RWPE1 (cell line): ENCODE measurements around the gene EFCAB5.
"Not testable (repeated sequence)": the region's sequence is repeated elsewhere in the genome, so short reads cannot be mapped to it uniquely, and the experiment has no call there.

Experiments used
- CTCF ChIA-PET: fragments of 350-600 bp; sonication (Branson Sonifier 250); formaldehyde crosslinking; extraction: SDS; loops from one replicate; lab custom pipeline; 2021; lab: Yijun Ruan, JAX
- POLR2A ChIA-PET: fragments of 400-600 bp; formaldehyde crosslinking; extraction: SDS; loops from one replicate; lab custom pipeline; 2020; ENCODE audit warnings: antibody characterized with exemption; ENCODE audit not compliant: low non-redundant PET; lab: Yijun Ruan, JAX
- DNase-seq: peaks from one replicate; pipeline ENCODE4 v3.0.0; 2012; ENCODE audit warnings: low spot score
- H3K27ac ChIP-seq: fragments of 450-650 bp; 2 replicates; pipeline ENCODE4 v1.5.1; 2017
- CTCF ChIP-seq: fragments of 450-650 bp; conservative IDR thresholded peaks from 2 replicates; pipeline ENCODE4 v1.5.1; 2017; ENCODE audit warnings: low read depth, mild to moderate bottlenecking

Gene EFCAB5

GRCh38 chr17:29982991-29983653, 41.7 kb downstream of the EFCAB5 start:
- no peak overlapping the region for H3K27ac ChIP-seq
- no peak for TF ChIP-seq CTCF
- POLR2A ChIA-PET = no interaction called here
- CTCF ChIA-PET = no interaction called here
- DNase-seq = no peak

- no peak for TF ChIP-seq CTCF
- no peak for DNase-seq
- CTCF ChIA-PET = no interaction called here
- H3K27ac ChIP-seq = no peak overlapping the region
- POLR2A ChIA-PET = no interaction called here
These were observed 55.0 kb downstream of the EFCAB5 start for GRCh38 chr17:29996458-29996857.

GRCh38 chr17:30000001-30000754, 58.7 kb downstream of the EFCAB5 start:
- H3K27ac ChIP-seq = no peak overlapping the region
- CTCF ChIA-PET = interaction anchor here (0.7 to 1.8 kb wide), 3 partner anchors 69 to 678 kb away, joined by 3 to 5 read pairs (median 3); no protein-coding TSS in a partner anchor
- POLR2A ChIA-PET = no interaction called here
- no peak for DNase-seq
- TF ChIP-seq CTCF = no peak; the same call in 1 of the 2 replicates

- no peak for TF ChIP-seq CTCF
- ChIA-PET CTCF (interaction anchor here (0.6 to 0.8 kb wide), 3 partner anchors 80 to 678 kb away, joined by 3 read pairs; no protein-coding TSS in a partner anchor), POLR2A (no interaction called here)
- DNase-seq = no peak
- H3K27ac ChIP-seq = no peak overlapping the region
These were observed 59.4 kb downstream of the EFCAB5 start for GRCh38 chr17:30000755-30001257.

GRCh38 chr17:30002088-30002487, 60.7 kb downstream of the EFCAB5 start:
- H3K27ac ChIP-seq = no peak overlapping the region
- DNase-seq = no peak
- ChIA-PET CTCF (no interaction called here), POLR2A (no interaction called here)
- TF ChIP-seq CTCF = no peak

- H3K27ac ChIP-seq = no peak overlapping the region
- TF ChIP-seq CTCF = no peak
- peak; percentile 18 for DNase-seq
- POLR2A ChIA-PET = no interaction called here
- CTCF ChIA-PET = no interaction called here
These were observed 64.4 kb downstream of the EFCAB5 start for GRCh38 chr17:30005709-30006320.

- DNase-seq, CTCF ChIA-PET, H3K27ac ChIP-seq, POLR2A ChIA-PET: not testable (repeated sequence)
These were observed 70.5 kb downstream of the EFCAB5 start for GRCh38 chr17:30011934-30012333.
